DOHH2 (cell line): ENCODE measurements around the gene UBFD1.

Experiments
- CTCF ChIP-seq: fragments of 200-600 bp; sonication (generic); IDR thresholded peaks from one replicate; pipeline ENCODE4 v1.5.1; 2014; ENCODE audit warnings: antibody characterized with exemption, mild to moderate bottlenecking, low read depth, low read length; ENCODE audit not compliant: poor library complexity, severe bottlenecking
- EZH2phosphoT487 ChIP-seq: fragments of 200-600 bp; sonication (generic); IDR thresholded peaks from 2 replicates; pipeline ENCODE4 v1.6.1; 2017; ENCODE audit warnings: borderline replicate concordance, mild to moderate bottlenecking, antibody characterized with exemption, low read length, moderate library complexity, mixed read lengths

GRCh38 chr16:23595246-23595950 is 37.9 kb downstream of the UBFD1 start:
- no peak for TF ChIP-seq CTCF
- no peak for TF ChIP-seq EZH2phosphoT487
